Measurements from ENCODE around the gene FMNL2. TPM values are rescaled to one million over a fixed set of nuclear protein-coding genes. Genes with fewer than 3 reads are reported as not detected.

FMNL2 gene
- total and polyA plus RNA-seq, 2 of the 4 experiments (the other 2 are of a cell fraction): 10.9 to 11.4 TPM

- peak; percentile 41 for DNase-seq
- CTCF ChIA-PET: interaction anchor here (0.9 kb wide), 1 partner anchor 11 kb away, joined by 3 read pairs; no protein-coding TSS in a partner anchor
- no peak overlapping the region for H3K27ac ChIP-seq (ENCODE audit: insufficient read depth, low read length)
These were observed 97.3 kb downstream of the FMNL2 start for GRCh38 chr2:152432206-152432653.

More at GRCh38 chr2:152432206-152432653, 97.3 kb downstream of the FMNL2 start:
- H3K9me1 ChIP-seq (ENCODE audit: insufficient read depth, low read length): no peaks in the 10 kb centered on the region
- no peak overlapping the region for H3K4me3 ChIP-seq (ENCODE audit: insufficient read depth, low read depth, low read length)
- H2BK20ac ChIP-seq (ENCODE audit: low read depth, low read length): no peak overlapping the region
- H3K9me3 ChIP-seq (ENCODE audit: control insufficient read depth, insufficient read depth, low read length): no peaks in the 10 kb centered on the region
- H4K5ac ChIP-seq (ENCODE audit: low read depth, low read length): no peak overlapping the region
- no peak overlapping the region for H3K4ac ChIP-seq (ENCODE audit: low read depth, low read length)
- no peaks in the 10 kb centered on the region for H3K36me3 ChIP-seq (ENCODE audit: control insufficient read depth, insufficient read depth, low read length)
- in situ Hi-C loops (cut with MboI; ENCODE audit: low sequenced_read_pairs): no loop called here
- H3K27me3 ChIP-seq (ENCODE audit: control insufficient read depth, insufficient read depth, low read length): no peaks in the 10 kb centered on the region
- H3K18ac ChIP-seq (ENCODE audit: low read depth, low read length): no peak overlapping the region
- no peak overlapping the region for H3K4me2 ChIP-seq (ENCODE audit: low read depth, low read length)
- WGBS, 2 experiments (ENCODE audit: extremely low coverage in 2 of 2, insufficient read length in 1 of 2): no CpG with 5 or more reads among the region's 3 CpGs
- no peak overlapping the region for H2AK5ac ChIP-seq (ENCODE audit: low read depth, low read length)
- no peak overlapping the region for H3K14ac ChIP-seq (replicated peaks; ENCODE audit: low read depth, low read length)
- no peak overlapping the region for H4K8ac ChIP-seq (ENCODE audit: low read depth in 2 of 2, low read length in 2 of 2)
- H3K23ac ChIP-seq (ENCODE audit: low read depth, low read length): no peak overlapping the region
- no peak overlapping the region for H4K91ac ChIP-seq (ENCODE audit: insufficient read depth, low read depth, low read length)
- H3K79me1 ChIP-seq (ENCODE audit: low read depth in 1 of 2, low read length in 2 of 2): peaks cover 18 to 45% of the 10 kb centered on the region in 2 experiments
- no peak overlapping the region for H2BK15ac ChIP-seq (ENCODE audit: low read depth, low read length)
- H3K4me1 ChIP-seq (ENCODE audit: control insufficient read depth, insufficient read depth, low read length): no peaks in the 10 kb centered on the region
- dilution Hi-C loops (cut with HindIII; ENCODE audit: low sequenced_read_pairs, unreplicated experiment): no loop called here
- no peak overlapping the region for H2BK5ac ChIP-seq (ENCODE audit: low read depth, low read length, poor library complexity, severe bottlenecking)
- H2BK120ac ChIP-seq (ENCODE audit: low read depth, low read length): no peak overlapping the region
- no peak overlapping the region for H2AFZ ChIP-seq (replicated peaks; ENCODE audit: low read length, poor library complexity)
- H4K20me1 ChIP-seq (ENCODE audit: insufficient read depth, low read length): no peaks in the 10 kb centered on the region
- ATAC-seq (ENCODE audit: low read depth): no peak; the same call in 1 of the 2 replicates
- intact Hi-C loops (cut with micrococcal nuclease): no loop called here
- no peak overlapping the region for H3K9ac ChIP-seq (ENCODE audit: low read depth, low read length)
- BruUV-seq (replicated peaks): no TSS peak
- H2AK9ac ChIP-seq (replicated peaks; ENCODE audit: low read depth, low read length, poor library complexity): no peak overlapping the region
- POLR2A ChIA-PET (ENCODE audit: unreplicated experiment): no interaction called here
- TF ChIP-seq SMC3 (IDR thresholded peaks at IDR 0.05; ENCODE audit: low read depth, low read length): no peak
- TF ChIP-seq CEBPB (IDR thresholded peaks at IDR 0.05; ENCODE audit: low read depth, low read length): peak; percentile 77
- H3K56ac ChIP-seq (ENCODE audit: extremely low read depth, insufficient read depth, low read length): no peak overlapping the region

Data from IMR-90 (cell line).